K562 (cell line): ENCODE data around the gene CRYBG2. TPM values are rescaled to one million over a fixed set of nuclear protein-coding genes. Genes with fewer than 3 reads are reported as not detected.

Experiments
- ARID4B ChIP-seq: sonication (generic); formaldehyde crosslinking; IDR thresholded peaks from 2 replicates; pipeline ENCODE4 v1.8.0; 2022; ENCODE audit warnings: mild to moderate bottlenecking, missing genetic modification reagents
- CBFB ChIP-seq: sonication (generic); formaldehyde crosslinking; IDR thresholded peaks from 2 replicates; pipeline ENCODE4 v1.4.0; 2020; ENCODE audit warnings: mild to moderate bottlenecking, missing genetic modification reagents
- CREM ChIP-seq: IDR thresholded peaks from 2 replicates; pipeline ENCODE4 v1.6.1; 2014; ENCODE audit warnings: antibody characterized with exemption, low read depth
- ESRRA ChIP-seq: fragments of 450-650 bp; IDR thresholded peaks from 2 replicates; pipeline ENCODE4 v1.6.1; 2014; ENCODE audit warnings: low read depth, mild to moderate bottlenecking, moderate library complexity, borderline replicate concordance
- ETS1 ChIP-seq: conservative IDR thresholded peaks from 2 replicates; pipeline ENCODE4 v1.6.1; 2011; ENCODE audit warnings: low read depth, mild to moderate bottlenecking, low read length; ENCODE audit not compliant: control insufficient read depth
- FOXM1 ChIP-seq, 2 experiments: fragments of 450-650 bp in 1 of 2; sonication (generic) in 1 of 2; formaldehyde crosslinking in 1 of 2; IDR thresholded peaks; 2 replicates each; pipeline versions ENCODE4 v1.6.1 to v1.9.0; 2017 to 2022; ENCODE audit warnings: low read depth in 2 of 2, mild to moderate bottlenecking in 2 of 2, missing genetic modification reagents in 1 of 2, moderate library complexity in 1 of 2
- GATAD2A ChIP-seq: fragments of 450-650 bp; IDR thresholded peaks from 2 replicates; pipeline ENCODE4 v1.6.1; 2017
- HIVEP1 ChIP-seq: fragments of 250-450 bp; sonication (Bioruptor Pico); IDR thresholded peaks from 2 replicates; pipeline ENCODE4 v1.4.0; 2020; ENCODE audit warnings: mild to moderate bottlenecking
- HOXB6 ChIP-seq: fragments of 250-450 bp; sonication (Bioruptor Pico); IDR thresholded peaks from 2 replicates; pipeline ENCODE4 v1.5.1; 2022; ENCODE audit warnings: mild to moderate bottlenecking, borderline replicate concordance
- MTF1 ChIP-seq: fragments of 250-450 bp; sonication (Bioruptor Pico); IDR thresholded peaks from 2 replicates; pipeline ENCODE4 v1.9.0; 2021; ENCODE audit warnings: moderate library complexity, mild to moderate bottlenecking, inconsistent platforms, borderline replicate concordance
- STAT5A ChIP-seq: IDR thresholded peaks from 2 replicates; pipeline ENCODE4 v1.6.1; 2012; ENCODE audit warnings: low read length, inconsistent platforms, borderline replicate concordance
- TFAP4 ChIP-seq: sonication (generic); formaldehyde crosslinking; IDR thresholded peaks from 2 replicates; pipeline ENCODE4 v1.8.0; 2022; ENCODE audit warnings: missing genetic modification reagents, mild to moderate bottlenecking, moderate library complexity, borderline replicate concordance
- TFE3 ChIP-seq: fragments of 450-650 bp; formaldehyde crosslinking; IDR thresholded peaks from 2 replicates; pipeline ENCODE4 v1.4.0; 2020; ENCODE audit warnings: mild to moderate bottlenecking, mixed read lengths
- ZBTB8A ChIP-seq: fragments of 450-650 bp; IDR thresholded peaks from 2 replicates; pipeline ENCODE4 v1.6.1; 2018; ENCODE audit warnings: mild to moderate bottlenecking, moderate library complexity; ENCODE audit not compliant: partially characterized antibody
- ZBTB9 ChIP-seq: fragments of 450-650 bp; formaldehyde crosslinking; IDR thresholded peaks from 2 replicates; pipeline ENCODE4 v1.4.0; 2020; ENCODE audit warnings: mild to moderate bottlenecking, moderate library complexity
- ZNF655 ChIP-seq: fragments of 250-450 bp; sonication (Bioruptor Pico); IDR thresholded peaks from 2 replicates; pipeline ENCODE4 v1.5.0; 2021
- polyA plus RNA-seq, 8 experiments: library from polyadenylated mRNA; depleted of rRNA in 4 of 8; stranded (reverse) in 5 of 8; unstranded in 3 of 8; fragments of >200 nt; fragmentation: Nextera tagmentation in 2 of 8; fragmentation: Illumina TruSeq in 1 of 8; extraction: Ambion mirVana in 2 of 8; extraction: Trizol in 1 of 8; gene quantifications; 2 replicates each; pipeline versions ENCODE4 v1.2.1 to v1.2.3, GENCODE V29; 2011 to 2014; ENCODE audit warnings: inconsistent platforms in 1 of 8, missing spikeins in 1 of 8
- total RNA-seq, 7 experiments: library from RNA; depleted of rRNA in 6 of 7; stranded (reverse); fragments of >200 nt in 6 of 7; fragmentation: Illumina TruSeq in 2 of 7; extraction: Trizol in 2 of 7; gene quantifications; 2 replicates each; pipeline versions ENCODE4 v1.2.1 to v1.2.3, GENCODE V29; 2011 to 2021; ENCODE audit warnings: low replicate concordance in 1 of 7

The CRYBG2 gene
- total and polyA plus RNA-seq, 9 of the 15 experiments (the other 6 are each of a cell fraction or from before 2014, with no cell fraction given), result 0.39 to 8.5 (median 3.7) TPM

GRCh38 chr1:26287033-26287711 is 66.8 kb downstream of the CRYBG2 start (continued):
- TF ChIP-seq TFE3 (CRISPR knock-in tag) (no peak), MTF1 (CRISPR knock-in tag) (no peak), ARID4B (CRISPR knock-in tag) (peak; percentile 80), ETS1 (peak; percentile 94), ZBTB8A (no peak), HOXB6 (CRISPR knock-in tag) (no peak), GATAD2A (peak; percentile 76; the same call in 1 of the 2 replicates), ZNF655 (CRISPR knock-in tag) (no peak), TFAP4 (peak; percentile 97), ESRRA (no peak), STAT5A (peak; percentile 93), ZBTB9 (CRISPR knock-in tag) (no peak; the same call in 1 of the 2 replicates), FOXM1 (IDR thresholded peaks at IDR 0.05; ENCODE audit: low read depth) (peak; percentile 87), FOXM1 (CRISPR knock-in tag; IDR thresholded peaks at IDR 0.05; ENCODE audit: low read depth) (no peak), CREM (peak; percentile 76), HIVEP1 (CRISPR knock-in tag) (no peak), CBFB (no peak)
